ENCODE measurements around the gene TRERF1. TPM values are rescaled to one million over a fixed set of nuclear protein-coding genes. Genes with fewer than 3 reads are reported as not detected.
"Not testable (repeated sequence)": the region's sequence is repeated elsewhere in the genome, so short reads cannot be mapped to it uniquely, and the experiment has no call there.

TRERF1 gene
- polyA plus RNA-seq, 1 donor (not counting 4 experiments of a cell fraction or from before 2014, with no cell fraction given), result 4.8 TPM

DNA sequence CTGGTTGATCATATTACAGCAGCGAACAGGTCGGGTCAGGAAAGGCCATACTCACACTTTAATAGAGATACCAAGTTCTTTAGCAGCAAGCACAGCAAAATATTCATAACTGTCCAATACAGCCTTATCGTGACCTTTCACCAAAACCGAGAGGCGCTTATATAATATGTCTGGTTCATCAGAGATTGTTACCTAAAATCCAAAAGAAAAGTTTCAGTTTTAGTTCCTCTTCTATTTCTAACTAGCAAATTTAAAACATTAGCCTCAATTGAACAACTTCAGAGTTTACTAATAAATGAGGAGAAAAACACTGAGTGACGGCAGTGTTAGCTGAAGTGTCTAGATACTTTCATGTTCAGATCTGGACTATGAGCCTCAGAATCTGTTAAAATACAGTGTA is 240.0 kb downstream of the TRERF1 start:
- no peaks in the 10 kb centered on the region for H3K9me3 ChIP-seq (ENCODE audit: control insufficient read depth, low read depth, low read length)
- no peak overlapping the region for H2AFZ ChIP-seq (ENCODE audit: control insufficient read depth, low read length)
- H4K20me1 ChIP-seq (ENCODE audit: control insufficient read depth, extremely low read depth, insufficient read depth, low read length), result no peaks in the 10 kb centered on the region
- FAIRE-seq, result no peak
- no peaks in the 10 kb centered on the region for H3K27me3 ChIP-seq (ENCODE audit: control insufficient read depth, extremely low read depth, insufficient read depth, low read length)
- no peaks in the 10 kb centered on the region for H3K9me1 ChIP-seq (ENCODE audit: control insufficient read depth, extremely low read depth, insufficient read depth, low read length)
- H3K36me3 ChIP-seq (ENCODE audit: control insufficient read depth in 2 of 2, extremely low read depth in 1 of 2, insufficient read depth in 2 of 2, low read length in 2 of 2), result peaks cover 16 to 31% of the 10 kb centered on the region in 2 experiments
- no peak overlapping the region for H3K4me3 ChIP-seq (ENCODE audit: control insufficient read depth in 2 of 3, extremely low read depth in 1 of 3, insufficient read depth in 2 of 3, low read depth in 1 of 3, low read length in 3 of 3)
- no peak for DNase-seq (ENCODE audit: low read depth, low spot score)
- TF ChIP-seq, protein P1, sequence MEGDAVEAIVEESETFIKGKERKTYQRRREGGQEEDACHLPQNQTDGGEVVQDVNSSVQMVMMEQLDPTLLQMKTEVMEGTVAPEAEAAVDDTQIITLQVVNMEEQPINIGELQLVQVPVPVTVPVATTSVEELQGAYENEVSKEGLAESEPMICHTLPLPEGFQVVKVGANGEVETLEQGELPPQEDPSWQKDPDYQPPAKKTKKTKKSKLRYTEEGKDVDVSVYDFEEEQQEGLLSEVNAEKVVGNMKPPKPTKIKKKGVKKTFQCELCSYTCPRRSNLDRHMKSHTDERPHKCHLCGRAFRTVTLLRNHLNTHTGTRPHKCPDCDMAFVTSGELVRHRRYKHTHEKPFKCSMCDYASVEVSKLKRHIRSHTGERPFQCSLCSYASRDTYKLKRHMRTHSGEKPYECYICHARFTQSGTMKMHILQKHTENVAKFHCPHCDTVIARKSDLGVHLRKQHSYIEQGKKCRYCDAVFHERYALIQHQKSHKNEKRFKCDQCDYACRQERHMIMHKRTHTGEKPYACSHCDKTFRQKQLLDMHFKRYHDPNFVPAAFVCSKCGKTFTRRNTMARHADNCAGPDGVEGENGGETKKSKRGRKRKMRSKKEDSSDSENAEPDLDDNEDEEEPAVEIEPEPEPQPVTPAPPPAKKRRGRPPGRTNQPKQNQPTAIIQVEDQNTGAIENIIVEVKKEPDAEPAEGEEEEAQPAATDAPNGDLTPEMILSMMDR (optimal IDR thresholded peaks at IDR 0.05 in 1 of 3, IDR thresholded peaks at IDR 0.05 in 1 of 3, conservative IDR thresholded peaks at IDR 0.05 in 1 of 3; ENCODE audit: extremely low read depth in 1 of 3, insufficient read depth in 2 of 3, low read length in 3 of 3), result no peak
- TF ChIP-seq EZH2 (IDR thresholded peaks at IDR 0.05; ENCODE audit: low read length), result no peak
- peaks cover 23% of the 10 kb centered on the region for H3K79me2 ChIP-seq (ENCODE audit: control insufficient read depth, insufficient read depth, low read length)
- peaks cover 27% of the 10 kb centered on the region for H3K4me1 ChIP-seq (ENCODE audit: control insufficient read depth, extremely low read depth, insufficient read depth, low read length)
- H3K4me2 ChIP-seq (ENCODE audit: control insufficient read depth, extremely low read depth, insufficient read depth, low read depth, low read length), result no peak overlapping the region
- no peak overlapping the region for H3K9ac ChIP-seq (ENCODE audit: control insufficient read depth, extremely low read depth, insufficient read depth, low read length)
- H3K27ac ChIP-seq (ENCODE audit: control insufficient read depth, insufficient read depth, low read length), result no peak overlapping the region
- dilution Hi-C loops (cut with MboI; ENCODE audit: extremely low pct_ligation_motif_present, low sequenced_read_pairs), result no loop called here

DNA sequence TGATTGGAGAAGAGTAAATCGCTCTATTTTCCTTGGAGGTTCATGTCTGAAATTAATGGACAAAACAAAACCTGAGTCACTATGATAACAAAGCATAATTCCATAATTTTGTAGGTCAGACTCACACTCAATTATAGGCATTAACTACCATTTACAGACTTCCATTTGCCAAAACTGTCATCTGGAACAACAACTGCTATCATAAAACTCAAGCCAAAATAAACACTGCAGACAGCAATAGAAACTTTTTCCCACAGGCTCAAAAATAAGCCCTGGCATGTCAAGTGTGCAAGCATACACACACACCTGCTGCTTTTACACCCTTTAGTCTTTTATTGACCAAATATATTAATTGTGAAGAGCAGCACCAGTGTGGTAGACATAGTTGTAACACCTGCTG is 241.2 kb downstream of the TRERF1 start:
- Histone ChIP-seq H4K20me1 (ENCODE audit: control insufficient read depth, extremely low read depth, insufficient read depth, low read length) (no peaks in the 10 kb centered on the region), H3K4me1 (ENCODE audit: control insufficient read depth, extremely low read depth, insufficient read depth, low read length) (peaks cover 22% of the 10 kb centered on the region), H3K27me3 (ENCODE audit: control insufficient read depth, extremely low read depth, insufficient read depth, low read length) (no peaks in the 10 kb centered on the region), H3K27ac (ENCODE audit: control insufficient read depth, insufficient read depth, low read length) (no peak overlapping the region), H3K9me1 (ENCODE audit: control insufficient read depth, extremely low read depth, insufficient read depth, low read length) (no peaks in the 10 kb centered on the region), H3K9me3 (ENCODE audit: control insufficient read depth, low read depth, low read length) (no peaks in the 10 kb centered on the region), H3K36me3 (ENCODE audit: control insufficient read depth in 2 of 2, extremely low read depth in 1 of 2, insufficient read depth in 2 of 2, low read length in 2 of 2) (peaks cover 17 to 38% of the 10 kb centered on the region in 2 experiments), H2AFZ (ENCODE audit: control insufficient read depth, low read length) (no peak overlapping the region), H3K4me3 (ENCODE audit: control insufficient read depth in 2 of 3, extremely low read depth in 1 of 3, insufficient read depth in 2 of 3, low read depth in 1 of 3, low read length in 3 of 3) (no peak overlapping the region), H3K9ac (ENCODE audit: control insufficient read depth, extremely low read depth, insufficient read depth, low read length) (no peak overlapping the region), H3K4me2 (ENCODE audit: control insufficient read depth, extremely low read depth, insufficient read depth, low read depth, low read length) (no peak overlapping the region), H3K79me2 (ENCODE audit: control insufficient read depth, insufficient read depth, low read length) (peaks cover 12% of the 10 kb centered on the region)
- dilution Hi-C loops (cut with MboI; ENCODE audit: extremely low pct_ligation_motif_present, low sequenced_read_pairs), result no loop called here
- TF ChIP-seq EZH2 (IDR thresholded peaks at IDR 0.05; ENCODE audit: low read length), result no peak
- TF ChIP-seq, protein P1 (optimal IDR thresholded peaks at IDR 0.05 in 1 of 3, IDR thresholded peaks at IDR 0.05 in 1 of 3, conservative IDR thresholded peaks at IDR 0.05 in 1 of 3; ENCODE audit: extremely low read depth in 1 of 3, insufficient read depth in 2 of 3, low read length in 3 of 3), result no peak
- FAIRE-seq, result no peak
- DNase-seq (ENCODE audit: low read depth, low spot score), result no peak

DNA sequence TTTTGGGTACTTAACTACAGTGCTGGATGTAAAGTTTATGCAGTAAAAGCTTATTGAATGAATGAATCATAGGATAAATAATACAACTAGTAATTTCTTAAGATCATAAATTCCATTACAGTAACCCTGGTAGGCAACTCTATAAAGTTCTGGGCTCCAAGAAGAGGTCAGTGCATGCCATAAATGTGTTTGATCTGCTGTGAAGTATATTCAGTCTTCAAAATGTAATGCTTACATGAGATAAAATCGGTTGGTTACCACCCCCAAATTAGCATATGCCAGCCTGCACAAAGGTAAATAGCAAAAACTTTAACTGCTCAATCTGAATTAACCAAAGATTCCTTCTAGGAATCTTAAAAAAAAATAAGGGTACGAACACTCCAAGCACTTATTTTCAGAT is 244.2 kb downstream of the TRERF1 start:
- H3K36me3 ChIP-seq (ENCODE audit: control insufficient read depth in 2 of 2, extremely low read depth in 1 of 2, insufficient read depth in 2 of 2, low read length in 2 of 2), result peaks cover 17 to 29% of the 10 kb centered on the region in 2 experiments
- H3K9me1 ChIP-seq (ENCODE audit: control insufficient read depth, extremely low read depth, insufficient read depth, low read length); H3K27ac ChIP-seq (ENCODE audit: control insufficient read depth, insufficient read depth, low read length); H3K9me3 ChIP-seq (ENCODE audit: control insufficient read depth, low read depth, low read length); H3K4me1 ChIP-seq (ENCODE audit: control insufficient read depth, extremely low read depth, insufficient read depth, low read length); H3K4me3 ChIP-seq (ENCODE audit: control insufficient read depth in 2 of 3, extremely low read depth in 1 of 3, insufficient read depth in 2 of 3, low read depth in 1 of 3, low read length in 3 of 3); H3K4me2 ChIP-seq (ENCODE audit: control insufficient read depth, extremely low read depth, insufficient read depth, low read depth, low read length); H3K9ac ChIP-seq (ENCODE audit: control insufficient read depth, extremely low read depth, insufficient read depth, low read length); FAIRE-seq; H4K20me1 ChIP-seq (ENCODE audit: control insufficient read depth, extremely low read depth, insufficient read depth, low read length); dilution Hi-C loops (cut with MboI; ENCODE audit: extremely low pct_ligation_motif_present, low sequenced_read_pairs); DNase-seq (ENCODE audit: low read depth, low spot score); H2AFZ ChIP-seq (ENCODE audit: control insufficient read depth, low read length); H3K79me2 ChIP-seq (ENCODE audit: control insufficient read depth, insufficient read depth, low read length); H3K27me3 ChIP-seq (ENCODE audit: control insufficient read depth, extremely low read depth, insufficient read depth, low read length): not testable (repeated sequence)

Measured in keratinocyte (primary cell).